Measurements from ENCODE around the gene CLCN2.

DNA sequence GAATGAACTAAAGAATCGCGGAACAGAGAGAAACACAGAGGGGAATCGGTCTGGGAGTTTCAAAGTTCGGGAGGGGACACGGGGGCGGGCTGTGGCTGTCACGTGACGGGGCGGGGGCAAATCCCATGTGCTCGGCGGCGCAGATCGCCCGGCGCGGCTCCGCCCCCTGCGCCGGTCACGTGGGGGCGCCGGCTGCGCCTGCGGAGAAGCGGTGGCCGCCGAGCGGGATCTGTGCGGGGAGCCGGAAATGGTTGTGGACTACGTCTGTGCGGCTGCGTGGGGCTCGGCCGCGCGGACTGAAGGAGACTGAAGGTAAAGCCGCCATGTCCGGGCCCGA lies 47.1 kb downstream of the CLCN2 start, which contains the start of gene EIF4G1:
- TF ChIP-seq, protein P1, sequence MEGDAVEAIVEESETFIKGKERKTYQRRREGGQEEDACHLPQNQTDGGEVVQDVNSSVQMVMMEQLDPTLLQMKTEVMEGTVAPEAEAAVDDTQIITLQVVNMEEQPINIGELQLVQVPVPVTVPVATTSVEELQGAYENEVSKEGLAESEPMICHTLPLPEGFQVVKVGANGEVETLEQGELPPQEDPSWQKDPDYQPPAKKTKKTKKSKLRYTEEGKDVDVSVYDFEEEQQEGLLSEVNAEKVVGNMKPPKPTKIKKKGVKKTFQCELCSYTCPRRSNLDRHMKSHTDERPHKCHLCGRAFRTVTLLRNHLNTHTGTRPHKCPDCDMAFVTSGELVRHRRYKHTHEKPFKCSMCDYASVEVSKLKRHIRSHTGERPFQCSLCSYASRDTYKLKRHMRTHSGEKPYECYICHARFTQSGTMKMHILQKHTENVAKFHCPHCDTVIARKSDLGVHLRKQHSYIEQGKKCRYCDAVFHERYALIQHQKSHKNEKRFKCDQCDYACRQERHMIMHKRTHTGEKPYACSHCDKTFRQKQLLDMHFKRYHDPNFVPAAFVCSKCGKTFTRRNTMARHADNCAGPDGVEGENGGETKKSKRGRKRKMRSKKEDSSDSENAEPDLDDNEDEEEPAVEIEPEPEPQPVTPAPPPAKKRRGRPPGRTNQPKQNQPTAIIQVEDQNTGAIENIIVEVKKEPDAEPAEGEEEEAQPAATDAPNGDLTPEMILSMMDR (conservative IDR thresholded peaks at IDR 0.05 in 1 of 2, IDR thresholded peaks at IDR 0.05 in 1 of 2; ENCODE audit: low read depth in 1 of 2, low read length in 2 of 2) = no peak
- TF ChIP-seq EZH2 (IDR thresholded peaks at IDR 0.05; ENCODE audit: low read length, missing control alignments) = no peak

All from fibroblast of lung (primary cell).